ENCODE measurements around the gene RLN2.
"Not testable (repeated sequence)": the region's sequence is repeated elsewhere in the genome, so short reads cannot be mapped to it uniquely, and the experiment has no call there.

Gene RLN2

GRCh38 chr9:5303840-5304795, at the start of gene RLN2:
RLN2 (minus strand) TSS chr9:5304716; CDS start chr9:5304580, 136 bp downstream.
- DNase-seq, result not testable (repeated sequence)

- no peak for DNase-seq
Observed at GRCh38 chr9:5354184-5354583, 49.7 kb upstream of the RLN2 start.

GRCh38 chr9:5352637-5353248, 48.2 kb upstream of the RLN2 start:
- peak; percentile 44 for DNase-seq

- not testable (repeated sequence) for DNase-seq
Observed at GRCh38 chr9:5338992-5339981, 34.8 kb upstream of the RLN2 start, which contains the start of gene RLN1. RLN1 (minus strand) TSS chr9:5339876; CDS start chr9:5339746, 130 bp downstream.

GRCh38 chr9:5336688-5337087, 32.2 kb upstream of the RLN2 start:
- DNase-seq, result peak; percentile 40

- not testable (repeated sequence) for DNase-seq
Observed at GRCh38 chr9:5331276-5331675, 26.8 kb upstream of the RLN2 start.

- DNase-seq, result peak; percentile 28
Observed at GRCh38 chr9:5326893-5327548, 22.5 kb upstream of the RLN2 start.

GRCh38 chr9:5326187-5326586, 21.7 kb upstream of the RLN2 start:
- no peak for DNase-seq

- not testable (repeated sequence) for DNase-seq
Observed at GRCh38 chr9:5321601-5322000, 17.1 kb upstream of the RLN2 start.

- DNase-seq, result no peak
Observed at GRCh38 chr9:5321058-5321457, 16.5 kb upstream of the RLN2 start.

GRCh38 chr9:5316406-5316805, 11.9 kb upstream of the RLN2 start:
- not testable (repeated sequence) for DNase-seq

GRCh38 chr9:5315187-5315923, 10.8 kb upstream of the RLN2 start:
- no peak for DNase-seq

GRCh38 chr9:5310851-5311250, 6.3 kb upstream of the RLN2 start:
- DNase-seq, result no peak

GRCh38 chr9:5305741-5306140, 1.2 kb upstream of the RLN2 start:
- DNase-seq, result no peak

GRCh38 chr9:5301544-5301943, 3.0 kb downstream of the RLN2 start:
- DNase-seq, result no peak

- DNase-seq, result no peak
Observed at GRCh38 chr9:5292141-5292540, 12.4 kb downstream of the RLN2 start.

GRCh38 chr9:5288591-5288990, 15.9 kb downstream of the RLN2 start:
- no peak for DNase-seq

GRCh38 chr9:5286262-5286661, 18.3 kb downstream of the RLN2 start:
- no peak for DNase-seq

GRCh38 chr9:5278486-5278885, 26.0 kb downstream of the RLN2 start:
- no peak for DNase-seq

- DNase-seq, result no peak
Observed at GRCh38 chr9:5274770-5275169, 29.7 kb downstream of the RLN2 start.

GRCh38 chr9:5269249-5269715, 35.2 kb downstream of the RLN2 start:
- DNase-seq, result no peak
